IMR-90 (cell line): ENCODE results near the gene OSTC. TPM values are rescaled to one million over a fixed set of nuclear protein-coding genes. Genes with fewer than 3 reads are reported as not detected.
A peak's percentile ranks its signal among the peaks of the same experiment; 100 is the strongest.

Experiments
- ATAC-seq: fragments of 200-7000 bp; cut with Tn5 transposase; 2 replicates; pipeline ENCODE4 v1.9.1; 2020; ENCODE audit warnings: low read depth, mild to moderate bottlenecking, moderate library complexity
- BruUV-seq: library from RNA; stranded (reverse); fragments of 400-500 nt; replicated peaks from 2 replicates; lab custom pipeline; 2021; lab: Mats Ljungman, UMichigan
- CTCF ChIA-PET: fragments of 300-600 bp; formaldehyde crosslinking; extraction: SDS; loops from one replicate; lab custom pipeline; 2021; ENCODE audit warnings: antibody characterized with exemption; lab: Yijun Ruan, JAX
- POLR2A ChIA-PET: fragments of 300-600 bp; sonication (Branson Sonifier 250); formaldehyde crosslinking; loops from one replicate; lab custom pipeline; 2022; ENCODE audit warnings: antibody characterized with exemption; ENCODE audit not compliant: unreplicated experiment; lab: Charles Lee
- DNase-seq: peaks from one replicate; pipeline ENCODE4 v3.0.0; 2013
- H2AFZ ChIP-seq: replicated peaks from 2 replicates; pipeline ENCODE3; 2013; ENCODE audit warnings: low read length, mild to moderate bottlenecking; ENCODE audit not compliant: poor library complexity
- H2AK5ac ChIP-seq: 2 replicates; pipeline ENCODE4 v1.6.1; 2013; ENCODE audit warnings: low read depth, low read length, inconsistent platforms
- H2AK9ac ChIP-seq: replicated peaks from 2 replicates; pipeline ENCODE3; 2013; ENCODE audit warnings: mild to moderate bottlenecking, low read depth, low read length, moderate library complexity; ENCODE audit not compliant: poor library complexity
- H2BK120ac ChIP-seq: 2 replicates; pipeline ENCODE4 v1.6.1; 2013; ENCODE audit warnings: low read depth, low read length, inconsistent platforms
- H2BK15ac ChIP-seq: 3 replicates; pipeline ENCODE4 v1.6.1; 2013; ENCODE audit warnings: low read depth, low read length, inconsistent platforms
- H2BK20ac ChIP-seq: 2 replicates; pipeline ENCODE4 v1.6.1; 2013; ENCODE audit warnings: low read depth, mild to moderate bottlenecking, inconsistent platforms, low read length, moderate library complexity
- H2BK5ac ChIP-seq: 2 replicates; pipeline ENCODE4 v1.6.1; 2013; ENCODE audit warnings: mild to moderate bottlenecking, low read depth, low read length, inconsistent platforms; ENCODE audit not compliant: poor library complexity, severe bottlenecking
- H3K14ac ChIP-seq: replicated peaks from 2 replicates; pipeline ENCODE4 v1.6.1; 2013; ENCODE audit warnings: low read depth, low read length, inconsistent platforms
- H3K18ac ChIP-seq: 2 replicates; pipeline ENCODE4 v1.6.1; 2013; ENCODE audit warnings: low read depth, low read length, control low read depth
- H3K23ac ChIP-seq: 2 replicates; pipeline ENCODE4 v1.6.1; 2013; ENCODE audit warnings: low read depth, low read length, inconsistent platforms
- H3K27ac ChIP-seq: 2 replicates; pipeline ENCODE4 v1.5.1; 2013; ENCODE audit warnings: mild to moderate bottlenecking, control low read depth, low read length; ENCODE audit not compliant: insufficient read depth
- H3K27me3 ChIP-seq: 2 replicates; pipeline ENCODE4 v1.6.1; 2013; ENCODE audit warnings: low read length; ENCODE audit not compliant: control insufficient read depth, insufficient read depth
- H3K36me3 ChIP-seq: 2 replicates; pipeline ENCODE4 v1.6.1; 2013; ENCODE audit warnings: low read length, mixed read lengths; ENCODE audit not compliant: control insufficient read depth, insufficient read depth
- H3K4ac ChIP-seq: 2 replicates; pipeline ENCODE4 v1.6.1; 2013; ENCODE audit warnings: low read depth, low read length, inconsistent platforms
- H3K4me1 ChIP-seq: 2 replicates; pipeline ENCODE4 v1.6.1; 2013; ENCODE audit warnings: low read length, mixed read lengths; ENCODE audit not compliant: control insufficient read depth, insufficient read depth
- H3K4me2 ChIP-seq: 2 replicates; pipeline ENCODE4 v1.6.1; 2013; ENCODE audit warnings: low read depth, mild to moderate bottlenecking, control low read depth, low read length, moderate library complexity
- H3K4me3 ChIP-seq: 2 replicates; pipeline ENCODE4 v1.5.1; 2013; ENCODE audit warnings: low read depth, mild to moderate bottlenecking, control low read depth, low read length, moderate library complexity; ENCODE audit not compliant: insufficient read depth
- H3K56ac ChIP-seq: 2 replicates; pipeline ENCODE4 v1.6.1; 2013; ENCODE audit warnings: low read length, inconsistent platforms; ENCODE audit not compliant: insufficient read depth; ENCODE audit errors: extremely low read depth
- H3K79me1 ChIP-seq, 2 experiments: 2 replicates each; pipeline ENCODE4 v1.6.1; 2013; ENCODE audit warnings: low read length in 2 of 2, inconsistent platforms in 1 of 2, low read depth in 1 of 2
- H3K9ac ChIP-seq: 2 replicates; pipeline ENCODE4 v1.6.1; 2013; ENCODE audit warnings: low read depth, low read length, control low read depth
- H3K9me1 ChIP-seq: 2 replicates; pipeline ENCODE4 v1.6.1; 2013; ENCODE audit warnings: low read length, inconsistent platforms; ENCODE audit not compliant: insufficient read depth
- H3K9me3 ChIP-seq: 2 replicates; pipeline ENCODE4 v1.6.1; 2013; ENCODE audit warnings: low read length; ENCODE audit not compliant: control insufficient read depth, insufficient read depth
- H4K20me1 ChIP-seq: 2 replicates; pipeline ENCODE4 v1.6.1; 2013; ENCODE audit warnings: low read length, inconsistent platforms; ENCODE audit not compliant: insufficient read depth
- H4K5ac ChIP-seq: 2 replicates; pipeline ENCODE4 v1.6.1; 2013; ENCODE audit warnings: mild to moderate bottlenecking, low read depth, low read length, control low read depth
- H4K8ac ChIP-seq, 2 experiments: 2 replicates each; pipeline ENCODE4 v1.6.1; 2013; ENCODE audit warnings: low read depth in 2 of 2, low read length in 2 of 2, control low read depth in 1 of 2, inconsistent platforms in 1 of 2
- H4K91ac ChIP-seq: 2 replicates; pipeline ENCODE4 v1.6.1; 2013; ENCODE audit warnings: low read depth, low read length, inconsistent platforms; ENCODE audit not compliant: insufficient read depth
- CEBPB ChIP-seq: IDR thresholded peaks from 2 replicates; pipeline ENCODE4 v1.6.1; 2012; ENCODE audit warnings: low read depth, low read length, improper control_type of control experiment
- FOS ChIP-seq: fragments of 150-350 bp; IDR thresholded peaks from 2 replicates; pipeline ENCODE4 v1.6.1; 2016; ENCODE audit warnings: low read depth, low read length
- MAFK ChIP-seq: IDR thresholded peaks from 2 replicates; pipeline ENCODE4 v1.6.1; 2012; ENCODE audit warnings: low read depth, low read length, improper control_type of control experiment
- POLR2A ChIP-seq: IDR thresholded peaks from 2 replicates; pipeline ENCODE4 v1.6.1; 2012; ENCODE audit warnings: mild to moderate bottlenecking, low read depth, low read length
- RAD21 ChIP-seq: IDR thresholded peaks from 2 replicates; pipeline ENCODE4 v1.6.1; 2012; ENCODE audit warnings: low read length, improper control_type of control experiment
- RFX5 ChIP-seq: IDR thresholded peaks from 2 replicates; pipeline ENCODE4 v1.8.0; 2012; ENCODE audit warnings: low read depth, mild to moderate bottlenecking, low read length, moderate library complexity
- SMC3 ChIP-seq: fragments of 150-350 bp; IDR thresholded peaks from 2 replicates; pipeline ENCODE4 v1.6.1; 2016; ENCODE audit warnings: low read depth, mild to moderate bottlenecking, antibody characterized with exemption, low read length, moderate library complexity
- WGBS, 2 experiments: methylation state at CpG; one replicate each; pipeline versions ENCODE4 v1.1.5 to v1.1.7; 2013; ENCODE audit warnings: missing lambda C conversion rate in 2 of 2; ENCODE audit not compliant: insufficient read length in 1 of 2; ENCODE audit errors: extremely low coverage in 2 of 2; 5-methylcytosine and 5-hydroxymethylcytosine counted together
- dilution Hi-C: fragments of 300-500 bp; cut with HindIII; formaldehyde crosslinking; loops from one replicate; pipeline ENCODE4 v1.14.3; 2018; ENCODE audit warnings: low sequenced_read_pairs; ENCODE audit not compliant: unreplicated experiment
- in situ Hi-C: fragments of 300-500 bp; cut with MboI; formaldehyde crosslinking; loops from 3 replicates; pipeline ENCODE4 v1.14.3; 2019; ENCODE audit warnings: low sequenced_read_pairs, inconsistent platforms, mixed read lengths
- intact Hi-C: fragments of 100-400 bp; cut with micrococcal nuclease; formaldehyde crosslinking; loops from 2 replicates; pipeline ENCODE4 v1.10.0; 2022
- polyA plus RNA-seq, 3 experiments: library from polyadenylated mRNA; depleted of rRNA; stranded (reverse); fragments of >200 nt; gene quantifications; 2 replicates each; pipeline ENCODE4 v1.2.3, GENCODE V29; 2012; ENCODE audit warnings: low replicate concordance in 1 of 3
- total RNA-seq: library from RNA; depleted of rRNA; stranded (reverse); fragments of >200 nt; gene quantifications from 2 replicates; pipeline ENCODE4 v1.2.3, GENCODE V29; 2012
- TF ChIP-seq, protein P1 (sequence below): conservative IDR thresholded peaks from 2 replicates; pipeline ENCODE4 v1.5.1; 2012; ENCODE audit warnings: mild to moderate bottlenecking, low read depth, low read length, improper control_type of control experiment

The OSTC gene
- total and polyA plus RNA-seq, 2 of the 4 experiments (the other 2 are of a cell fraction) = 173 to 13,576 TPM

GRCh38 chr4:108683479-108683878, 33.1 kb downstream of the OSTC start:
- H3K56ac ChIP-seq = no peak overlapping the region
- no peak overlapping the region for H2BK20ac ChIP-seq
- no peak overlapping the region for H4K91ac ChIP-seq
- TF ChIP-seq, protein P1, sequence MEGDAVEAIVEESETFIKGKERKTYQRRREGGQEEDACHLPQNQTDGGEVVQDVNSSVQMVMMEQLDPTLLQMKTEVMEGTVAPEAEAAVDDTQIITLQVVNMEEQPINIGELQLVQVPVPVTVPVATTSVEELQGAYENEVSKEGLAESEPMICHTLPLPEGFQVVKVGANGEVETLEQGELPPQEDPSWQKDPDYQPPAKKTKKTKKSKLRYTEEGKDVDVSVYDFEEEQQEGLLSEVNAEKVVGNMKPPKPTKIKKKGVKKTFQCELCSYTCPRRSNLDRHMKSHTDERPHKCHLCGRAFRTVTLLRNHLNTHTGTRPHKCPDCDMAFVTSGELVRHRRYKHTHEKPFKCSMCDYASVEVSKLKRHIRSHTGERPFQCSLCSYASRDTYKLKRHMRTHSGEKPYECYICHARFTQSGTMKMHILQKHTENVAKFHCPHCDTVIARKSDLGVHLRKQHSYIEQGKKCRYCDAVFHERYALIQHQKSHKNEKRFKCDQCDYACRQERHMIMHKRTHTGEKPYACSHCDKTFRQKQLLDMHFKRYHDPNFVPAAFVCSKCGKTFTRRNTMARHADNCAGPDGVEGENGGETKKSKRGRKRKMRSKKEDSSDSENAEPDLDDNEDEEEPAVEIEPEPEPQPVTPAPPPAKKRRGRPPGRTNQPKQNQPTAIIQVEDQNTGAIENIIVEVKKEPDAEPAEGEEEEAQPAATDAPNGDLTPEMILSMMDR = peak; percentile 37; the same call in 1 of the 2 replicates
- TF ChIP-seq SMC3 = peak; percentile 46; the same call in 1 of the 2 replicates
- no peak for TF ChIP-seq POLR2A
- TF ChIP-seq FOS = no peak
- TF ChIP-seq RFX5 = no peak
- TF ChIP-seq CEBPB = no peak
- TF ChIP-seq RAD21 = peak; percentile 35
- no peak for TF ChIP-seq MAFK
- H2BK120ac ChIP-seq = no peak overlapping the region
- CTCF ChIA-PET = no interaction called here
- no peak overlapping the region for H2AFZ ChIP-seq
- no CpG with 5 or more reads among the region's 5 CpGs for WGBS, 2 experiments
- H3K4me3 ChIP-seq = no peak overlapping the region
- no peak overlapping the region for H4K5ac ChIP-seq
- H3K4me2 ChIP-seq = no peak overlapping the region
- no peak overlapping the region for H3K23ac ChIP-seq
- no peaks in the 10 kb centered on the region for H3K9me3 ChIP-seq
- H2BK5ac ChIP-seq = no peak overlapping the region
- H3K36me3 ChIP-seq = no peaks in the 10 kb centered on the region
- no peak overlapping the region for H3K18ac ChIP-seq
- H3K9me1 ChIP-seq = no peaks in the 10 kb centered on the region
- H3K27me3 ChIP-seq = no peaks in the 10 kb centered on the region
- no peak overlapping the region for H3K9ac ChIP-seq
- H4K8ac ChIP-seq = no peak overlapping the region
- no peak overlapping the region for H2AK5ac ChIP-seq
- H3K79me1 ChIP-seq = no peaks in the 10 kb centered on the region
- ATAC-seq (peak; percentile 56; the same call in 1 of the 2 replicates), DNase-seq (peak; percentile 41)
- BruUV-seq = no TSS peak
- H3K27ac ChIP-seq = no peak overlapping the region
- H2AK9ac ChIP-seq = no peak overlapping the region
- dilution Hi-C loops (no loop called here), in situ Hi-C loops (loop anchor here (10.0 kb wide), 1 partner anchor 721 kb away; no protein-coding TSS in a partner anchor), intact Hi-C loops (loop anchor here (1.0 kb wide), 1 partner anchor 723 kb away; no protein-coding TSS in a partner anchor)
- POLR2A ChIA-PET = no interaction called here
- no peaks in the 10 kb centered on the region for H4K20me1 ChIP-seq
- no peak overlapping the region for H2BK15ac ChIP-seq
- no peak overlapping the region for H3K14ac ChIP-seq
- no peak overlapping the region for H3K4ac ChIP-seq
- H3K4me1 ChIP-seq = no peaks in the 10 kb centered on the region
